ENCODE results near the gene PFN1. TPM values are rescaled to one million over a fixed set of nuclear protein-coding genes. Genes with fewer than 3 reads are reported as not detected.
A peak's percentile ranks its signal among the peaks of the same experiment; 100 is the strongest.

Gene PFN1
- total and polyA plus RNA-seq, 2 of the 8 experiments (the other 6 are each of a cell fraction or from before 2014, with no cell fraction given): 1,355 to 1,949 TPM

DNA sequence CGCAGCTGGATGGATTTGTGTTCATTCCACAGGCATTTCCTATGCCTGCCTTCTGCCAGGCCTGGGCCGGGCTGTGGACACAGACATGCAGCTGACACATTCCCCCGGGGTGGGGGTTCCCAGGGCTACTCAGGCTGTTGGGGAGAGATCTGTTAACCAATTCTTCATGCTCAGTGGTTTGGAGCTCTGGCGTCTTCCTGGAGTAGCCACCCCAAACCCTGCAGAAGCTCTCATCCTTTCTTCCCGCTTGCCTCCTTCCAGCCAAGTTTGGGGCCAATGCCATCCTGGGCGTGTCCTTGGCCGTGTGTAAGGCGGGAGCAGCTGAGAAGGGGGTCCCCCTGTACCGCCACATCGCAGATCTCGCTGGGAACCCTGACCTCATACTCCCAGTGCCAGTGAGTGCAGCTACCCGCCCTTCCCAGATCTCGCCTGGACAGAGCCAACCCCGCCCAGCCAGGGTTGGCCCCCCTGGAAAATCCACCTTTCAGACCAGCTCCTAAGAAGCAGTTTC lies 5.2 kb upstream of the PFN1 start:
- CTCF ChIA-PET (ENCODE audit: partially characterized antibody): interaction anchor here (0.6 to 5.0 kb wide), 12 partner anchors 8 to 456 kb away, joined by 3 to 20 read pairs (median 4); partner anchors contain the start of genes CAMTA2 and SLC52A1
- Histone ChIP-seq H3K4me1 (replicated peaks in 1 of 4; ENCODE audit: control insufficient read depth in 3 of 4, insufficient read depth in 4 of 4, low read length in 3 of 4) (peaks cover 0 to 13% (median 9%) of the 10 kb centered on the region in 4 experiments; a peak in 6 of 7 replicates), H4K8ac (ENCODE audit: extremely low read depth, insufficient read depth, low read length) (no peak overlapping the region), H3K27ac (ENCODE audit: low read depth, low read length) (no peak overlapping the region), H2BK120ac (replicated peaks; ENCODE audit: low read depth, low read length) (no peak overlapping the region), H2AK5ac (ENCODE audit: low read depth, low read length) (no peak overlapping the region), H3K27me3 (replicated peaks in 1 of 4; ENCODE audit: control insufficient read depth in 3 of 4, extremely low read depth in 1 of 4, insufficient read depth in 3 of 4, low read length in 3 of 4) (no peaks in the 10 kb centered on the region), H3K4me3 (ENCODE audit: extremely low read depth in 1 of 4, insufficient read depth in 2 of 4, low read depth in 3 of 4, low read length in 4 of 4) (no peak overlapping the region), H3K79me1 (ENCODE audit: low read depth, low read length) (0 out of 2 replicates have a peak, but pooled peaks cover 2% of the 10 kb centered on the region), H3K79me2 (ENCODE audit: control insufficient read depth in 1 of 2, insufficient read depth in 2 of 2, low read length in 2 of 2) (no peaks in the 10 kb centered on the region; a peak in 1 of 4 replicates), H2BK15ac (ENCODE audit: low read length) (no peak overlapping the region), H3K23me2 (ENCODE audit: low read depth, low read length) (peaks cover 8% of the 10 kb centered on the region), H3K4me2 (ENCODE audit: insufficient read depth in 1 of 2, low read depth in 2 of 2, low read length in 2 of 2) (no peak overlapping the region), H4K5ac (ENCODE audit: insufficient read length, low read depth, low read length) (no peak overlapping the region), H4K20me1 (replicated peaks in 1 of 2; ENCODE audit: control insufficient read depth in 1 of 2, insufficient read depth in 2 of 2, low read length in 2 of 2) (no peaks in the 10 kb centered on the region), H4K91ac (replicated peaks; ENCODE audit: insufficient read length, low read length) (peak overlapping the region; percentile 20), H2BK20ac (ENCODE audit: low read length) (no peak overlapping the region), H3K23ac (ENCODE audit: insufficient read length) (no peak overlapping the region), H2BK5ac (ENCODE audit: low read depth, low read length) (no peak overlapping the region), H3K9me3 (ENCODE audit: insufficient read depth in 2 of 2, low read depth in 1 of 2, low read length in 1 of 2) (no peaks in the 10 kb centered on the region), H2BK12ac (ENCODE audit: low read depth, low read length) (no peak overlapping the region), H3K14ac (ENCODE audit: insufficient read length) (no peak overlapping the region), H3K9ac (replicated peaks in 1 of 4; ENCODE audit: extremely low read depth in 1 of 4, low read depth in 3 of 4, low read length in 3 of 4) (no peak overlapping the region), H3K18ac (ENCODE audit: extremely low read depth, low read length) (no peak overlapping the region), H3K4ac (replicated peaks; ENCODE audit: insufficient read length, low read depth, low read length) (no peak overlapping the region), H3K36me3 (ENCODE audit: control insufficient read depth in 2 of 4, insufficient read depth in 4 of 4, low read length in 3 of 4) (no peaks in the 10 kb centered on the region), H3K56ac (replicated peaks; ENCODE audit: insufficient read length, low read depth, low read length) (no peak overlapping the region), H2AFZ (ENCODE audit: low read length) (no peak overlapping the region)
- WGBS, 2 experiments (ENCODE audit: extremely low coverage in 1 of 2, insufficient coverage in 1 of 2, insufficient read length in 1 of 2, insufficient replicate concordance in 2 of 2, low coverage in 1 of 2, low lambda C conversion rate in 2 of 2, missing lambda C conversion rate in 1 of 2): 90% methylated on average over 14 of the region's 14 CpGs; no CpG with 5 or more reads in 1 of the 2 experiments
- FAIRE-seq (no peak), DNase-seq (ENCODE audit: low read depth in 1 of 2, low spot score in 2 of 2) (no peak)
- POLR2A ChIA-PET (ENCODE audit: partially characterized antibody): interaction anchor here (0.6 to 32.4 kb wide), 6 partner anchors 6 to 42 kb away, joined by 3 to 987 read pairs (median 4); partner anchors contain the start of genes ENO3, PFN1, RNF167 and SLC25A11
- TF ChIP-seq RXRA (IDR thresholded peaks at IDR 0.05; ENCODE audit: insufficient read depth, low read depth, low read length) (no peak), JUN (IDR thresholded peaks at IDR 0.05; ENCODE audit: low read depth, low read length) (no peak), CBX8 (IDR thresholded peaks at IDR 0.05; ENCODE audit: borderline replicate concordance, low read depth, low read length) (no peak), SRF (IDR thresholded peaks at IDR 0.05; ENCODE audit: low read depth, low read length) (no peak), GABPA (IDR thresholded peaks at IDR 0.05; ENCODE audit: borderline replicate concordance, insufficient read depth, low read length) (no peak), CBX5 (IDR thresholded peaks at IDR 0.05; ENCODE audit: low read depth, low read length) (no peak)

Measured in H1 (cell line).